Heart left ventricle (tissue), 13 donors: ENCODE data around the gene PLCB4.

ENCODE experiments used
- POLR2A ChIP-seq, 2 donors: fragments of 450-650 bp; IDR thresholded peaks; one replicate each; pipeline ENCODE4 v1.6.1; 2017; ENCODE audit warnings: antibody characterized with exemption in 2 of 2, mild to moderate bottlenecking in 2 of 2, moderate library complexity in 2 of 2
- TF ChIP-seq, protein P1 (sequence below), 12 donors: fragments of 200-600 bp; sonication (generic) in 4 of 12; IDR thresholded peaks; one replicate each; pipeline versions ENCODE4 v1.5.0 to v1.8.0; 2018 to 2022; ENCODE audit warnings: antibody characterized with exemption in 12 of 12, mild to moderate bottlenecking in 5 of 12
- donor health status: ischemic (EF 13 %, LVEDD 7.1; RV severe dilation, severe dysfunction).
- donor health status: DM: no; HTN: yes; CAD: no.
- donor health status: DM: no; HTN: no; CAD: no.
- donor health status: ischemic (EF 25% LVEDD 6.9; RV normal size, moderate dysfunction).
- donor health status: ischemic (EF 25% LVEDD 5.7; RV mildly dilated, moderate dysfunction).
- donor health status: ischemic (EF 35%, LVEDD 5.7; RV mildly dilated, moderate dysfunction).
- donor health status: nonischemic (EF 11% LVEDD 7.7; RV severe dilation, severe dysfunction).
- donor health status: DM: yes; HTN: yes; CAD: no.
- donor health status: PGD.
- donor health status: ischemic (EF 29% LVEDD 5.4; RV normal size, mild dysfunction).
- donor health status: nonischemic (EF 23%, LVEDD 6.1; RV moderate dilation, normal function).

DNA sequence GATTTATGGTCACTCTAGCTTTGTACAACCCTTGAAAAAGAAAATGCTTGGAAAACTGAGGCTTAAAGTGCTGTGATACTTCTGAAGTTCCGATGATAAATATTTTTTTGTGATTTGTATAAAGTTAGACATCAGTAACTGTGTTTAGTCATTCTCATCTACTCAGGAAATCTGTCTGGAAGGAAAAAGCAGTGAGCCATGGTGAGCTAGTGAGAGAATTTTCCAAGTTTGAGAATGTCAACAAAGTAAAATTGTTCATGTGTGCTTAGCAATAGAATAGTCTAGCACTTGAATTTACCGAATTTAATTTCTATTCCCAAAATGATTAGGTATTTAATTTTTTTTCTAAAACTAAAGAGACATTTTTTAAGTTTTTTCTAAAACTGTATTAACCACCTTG is 41.3 kb upstream of the PLCB4 start:
- TF ChIP-seq POLR2A (IDR thresholded peaks at IDR 0.05): no peak
- TF ChIP-seq, protein P1, sequence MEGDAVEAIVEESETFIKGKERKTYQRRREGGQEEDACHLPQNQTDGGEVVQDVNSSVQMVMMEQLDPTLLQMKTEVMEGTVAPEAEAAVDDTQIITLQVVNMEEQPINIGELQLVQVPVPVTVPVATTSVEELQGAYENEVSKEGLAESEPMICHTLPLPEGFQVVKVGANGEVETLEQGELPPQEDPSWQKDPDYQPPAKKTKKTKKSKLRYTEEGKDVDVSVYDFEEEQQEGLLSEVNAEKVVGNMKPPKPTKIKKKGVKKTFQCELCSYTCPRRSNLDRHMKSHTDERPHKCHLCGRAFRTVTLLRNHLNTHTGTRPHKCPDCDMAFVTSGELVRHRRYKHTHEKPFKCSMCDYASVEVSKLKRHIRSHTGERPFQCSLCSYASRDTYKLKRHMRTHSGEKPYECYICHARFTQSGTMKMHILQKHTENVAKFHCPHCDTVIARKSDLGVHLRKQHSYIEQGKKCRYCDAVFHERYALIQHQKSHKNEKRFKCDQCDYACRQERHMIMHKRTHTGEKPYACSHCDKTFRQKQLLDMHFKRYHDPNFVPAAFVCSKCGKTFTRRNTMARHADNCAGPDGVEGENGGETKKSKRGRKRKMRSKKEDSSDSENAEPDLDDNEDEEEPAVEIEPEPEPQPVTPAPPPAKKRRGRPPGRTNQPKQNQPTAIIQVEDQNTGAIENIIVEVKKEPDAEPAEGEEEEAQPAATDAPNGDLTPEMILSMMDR (IDR thresholded peaks at IDR 0.05): no peak
